Esophagus muscularis mucosa (tissue), 4 donors: ENCODE results near the gene MCF2L2. TPM values are rescaled to one million over a fixed set of nuclear protein-coding genes. Genes with fewer than 3 reads are reported as not detected.

Source experiments
- DNase-seq: peaks from one replicate; pipeline ENCODE4 v3.0.0-alpha.2; 2017; ENCODE audit errors: extremely low spot score
- H3K27ac ChIP-seq, 4 donors: fragments of 200-600 bp; sonication (generic); replicated peaks in 1 of 4; 1 replicate in 3 of 4; 2 replicates in 1 of 4; pipeline ENCODE4 v1.5.1; 2016 to 2019; ENCODE audit warnings: mild to moderate bottlenecking in 1 of 4
- H3K27me3 ChIP-seq, 4 donors: fragments of 200-600 bp; sonication (generic); one replicate each; pipeline versions ENCODE4 v1.5.1 to v1.6.0; 2016 to 2019
- H3K36me3 ChIP-seq, 4 donors: fragments of 200-600 bp; sonication (generic); one replicate each; pipeline ENCODE4 v1.5.1; 2016 to 2019
- H3K4me1 ChIP-seq, 4 donors: fragments of 200-600 bp; sonication (generic); one replicate each; pipeline ENCODE4 v1.5.1; 2016 to 2019
- H3K4me3 ChIP-seq, 4 donors: fragments of 200-600 bp; sonication (generic); 1 replicate in 2 of 4; 2 replicates in 2 of 4; pipeline ENCODE4 v1.5.1; 2016 to 2019; ENCODE audit warnings: mild to moderate bottlenecking in 4 of 4, moderate library complexity in 1 of 4
- H3K9me3 ChIP-seq, 4 donors: fragments of 200-600 bp; sonication (generic); 1 replicate in 3 of 4; 2 replicates in 1 of 4; pipeline ENCODE4 v1.5.1; 2016 to 2019
- EP300 ChIP-seq: sonication (generic); formaldehyde crosslinking; IDR thresholded peaks from one replicate; pipeline ENCODE4 v1.6.1; 2017; ENCODE audit warnings: antibody characterized with exemption
- POLR2A ChIP-seq: fragments of 450-650 bp; IDR thresholded peaks from one replicate; pipeline ENCODE4 v1.6.1; 2017; ENCODE audit warnings: antibody characterized with exemption, moderate library complexity, mild to moderate bottlenecking, low read depth
- POLR2AphosphoS5 ChIP-seq, 2 donors: sonication (generic); formaldehyde crosslinking; IDR thresholded peaks; one replicate each; pipeline ENCODE4 v1.6.1; 2017; ENCODE audit warnings: antibody characterized with exemption in 2 of 2
- WGBS: methylation state at CpG from one replicate; pipeline ENCODE4 v1.1.5; 2018; 5-methylcytosine and 5-hydroxymethylcytosine counted together
- intact Hi-C: fragments of 100-400 bp; cut with DNase I; formaldehyde crosslinking; loops from one replicate; pipeline ENCODE4 v1.15.1; 2023
- total RNA-seq, 4 donors: library from RNA; depleted of rRNA; stranded (reverse); fragments of >200 nt; gene quantifications; one replicate each; pipeline versions ENCODE4 v1.1.0 to v1.2.1, GENCODE V29; 2016
- TF ChIP-seq, protein P1 (sequence below), 3 experiments: fragments of 200-600 bp in 2 of 3; fragments of 450-650 bp in 1 of 3; sonication (generic) in 2 of 3; IDR thresholded peaks; one replicate each; pipeline ENCODE4 v1.5.1; 2017 to 2019; ENCODE audit warnings: antibody characterized with exemption in 3 of 3, mild to moderate bottlenecking in 2 of 3, moderate library complexity in 1 of 3

The MCF2L2 gene
- total RNA-seq, 4 donors from 2014 or later = 0.99 to 3.3 (median 1.3) TPM

DNA sequence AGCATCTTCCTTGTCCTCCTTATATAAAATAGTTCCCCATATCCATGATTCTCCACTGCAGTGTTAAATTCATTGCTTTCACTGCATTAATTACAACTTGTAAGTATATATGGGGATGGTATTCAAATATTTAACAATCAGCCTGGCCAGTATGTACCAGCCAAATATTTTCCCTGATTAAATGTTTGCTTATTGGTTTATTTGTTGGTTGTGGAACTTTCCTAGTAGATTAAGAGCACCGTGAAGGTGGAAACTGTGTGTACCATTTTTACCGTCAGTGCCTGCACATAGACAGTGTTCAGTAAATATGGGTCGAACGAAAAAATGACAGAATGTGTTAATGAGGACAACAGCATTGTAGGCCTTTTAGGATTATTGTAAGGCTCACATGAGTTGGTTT, 272.9 kb downstream of the MCF2L2 start:
- H3K27me3 ChIP-seq = peaks cover 0 to 3% (median 0%) of the 10 kb centered on the region in 4 donors
- 96% methylated on average over 4 of the region's 4 CpGs for WGBS
- H3K36me3 ChIP-seq = no peaks in the 10 kb centered on the region
- intact Hi-C loops = no loop called here
- H3K27ac ChIP-seq = no peak overlapping the region
- no peak for DNase-seq
- H3K9me3 ChIP-seq = no peaks in the 10 kb centered on the region
- no peak overlapping the region for H3K4me3 ChIP-seq
- TF ChIP-seq, protein P1, sequence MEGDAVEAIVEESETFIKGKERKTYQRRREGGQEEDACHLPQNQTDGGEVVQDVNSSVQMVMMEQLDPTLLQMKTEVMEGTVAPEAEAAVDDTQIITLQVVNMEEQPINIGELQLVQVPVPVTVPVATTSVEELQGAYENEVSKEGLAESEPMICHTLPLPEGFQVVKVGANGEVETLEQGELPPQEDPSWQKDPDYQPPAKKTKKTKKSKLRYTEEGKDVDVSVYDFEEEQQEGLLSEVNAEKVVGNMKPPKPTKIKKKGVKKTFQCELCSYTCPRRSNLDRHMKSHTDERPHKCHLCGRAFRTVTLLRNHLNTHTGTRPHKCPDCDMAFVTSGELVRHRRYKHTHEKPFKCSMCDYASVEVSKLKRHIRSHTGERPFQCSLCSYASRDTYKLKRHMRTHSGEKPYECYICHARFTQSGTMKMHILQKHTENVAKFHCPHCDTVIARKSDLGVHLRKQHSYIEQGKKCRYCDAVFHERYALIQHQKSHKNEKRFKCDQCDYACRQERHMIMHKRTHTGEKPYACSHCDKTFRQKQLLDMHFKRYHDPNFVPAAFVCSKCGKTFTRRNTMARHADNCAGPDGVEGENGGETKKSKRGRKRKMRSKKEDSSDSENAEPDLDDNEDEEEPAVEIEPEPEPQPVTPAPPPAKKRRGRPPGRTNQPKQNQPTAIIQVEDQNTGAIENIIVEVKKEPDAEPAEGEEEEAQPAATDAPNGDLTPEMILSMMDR (IDR thresholded peaks at IDR 0.05) = no peak
- TF ChIP-seq POLR2AphosphoS5 (IDR thresholded peaks at IDR 0.05) (no peak), POLR2A (no peak)
- H3K4me1 ChIP-seq = no peaks in the 10 kb centered on the region

DNA sequence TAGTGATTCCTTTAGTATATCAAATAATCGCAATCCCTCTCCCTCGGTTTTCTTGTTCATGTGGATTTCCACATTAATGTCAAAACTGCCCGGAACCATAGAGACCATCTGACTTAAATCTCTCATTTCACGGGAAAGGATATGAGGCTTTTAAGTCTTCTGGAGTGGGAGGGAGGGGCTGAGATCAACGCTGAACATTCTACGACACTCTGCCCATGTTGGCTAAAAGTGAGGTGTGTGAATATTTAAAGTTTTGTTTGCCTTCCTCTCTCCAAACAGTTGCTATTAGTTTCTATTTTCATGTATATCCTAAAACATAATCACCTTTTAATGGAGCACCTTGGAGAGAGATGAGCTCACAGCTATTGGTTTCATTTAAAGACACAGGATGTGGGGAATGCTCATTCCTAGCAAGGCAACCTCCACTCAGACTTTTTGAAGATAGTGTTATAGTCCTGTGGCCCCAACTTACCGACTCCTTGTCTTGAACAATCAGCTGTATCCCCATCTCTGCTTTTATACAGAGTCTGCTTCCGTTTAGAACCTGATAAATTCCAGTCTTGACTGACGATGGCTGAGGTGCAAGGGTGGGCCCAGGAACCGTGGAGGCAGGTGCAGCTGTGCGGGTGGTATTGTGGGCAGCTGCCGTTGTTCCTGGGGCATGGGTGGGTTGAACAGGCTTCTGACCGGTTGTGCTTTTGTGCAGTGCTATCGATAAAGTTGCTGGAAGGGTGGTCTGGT, 275.0 kb downstream of the MCF2L2 start:
- WGBS = 92% methylated on average over 14 of the region's 14 CpGs
- no peak for DNase-seq
- Histone ChIP-seq H3K9me3 (no peaks in the 10 kb centered on the region), H3K27me3 (peaks cover 0 to 3% (median 0%) of the 10 kb centered on the region in 4 donors), H3K4me3 (no peak overlapping the region), H3K4me1 (no peaks in the 10 kb centered on the region), H3K27ac (no peak overlapping the region), H3K36me3 (no peaks in the 10 kb centered on the region)
- intact Hi-C loops = no loop called here
- TF ChIP-seq, protein P1 (IDR thresholded peaks at IDR 0.05) = no peak
- TF ChIP-seq POLR2AphosphoS5 (IDR thresholded peaks at IDR 0.05) (no peak), EP300 (no peak), POLR2A (no peak)

DNA sequence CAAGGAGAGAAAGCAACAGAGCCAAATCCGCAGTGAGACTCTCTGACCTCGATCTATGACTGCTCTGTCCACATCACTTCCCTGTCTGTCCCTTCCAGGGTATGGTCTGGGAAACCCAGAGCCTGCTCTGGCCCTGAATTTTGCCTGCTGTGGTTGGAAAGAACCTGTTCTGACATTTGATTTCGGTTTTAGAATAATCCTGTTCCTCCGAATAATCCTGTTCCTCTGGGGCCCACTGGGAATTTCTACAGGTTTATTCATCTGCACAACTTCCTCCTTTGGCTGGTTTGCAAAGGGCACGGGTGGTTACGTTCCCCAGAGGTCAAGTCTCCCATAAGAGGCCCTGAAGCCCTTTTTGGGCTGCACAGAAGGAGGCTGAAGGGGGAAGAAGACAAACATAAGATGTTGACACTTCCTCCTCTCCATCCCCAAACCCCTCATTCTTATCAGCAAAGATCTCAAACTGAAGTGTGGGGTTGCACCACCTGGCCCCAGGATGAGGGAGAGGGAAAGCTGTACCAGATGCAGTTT, 276.5 kb downstream of the MCF2L2 start:
- TF ChIP-seq, protein P1 (IDR thresholded peaks at IDR 0.05) = no peak
- TF ChIP-seq EP300 = no peak
- no peak for TF ChIP-seq POLR2A
- TF ChIP-seq POLR2AphosphoS5 (IDR thresholded peaks at IDR 0.05) = no peak
- 64% methylated on average over 6 of the region's 6 CpGs for WGBS
- Histone ChIP-seq H3K4me3 (no peak overlapping the region), H3K36me3 (no peaks in the 10 kb centered on the region), H3K4me1 (no peaks in the 10 kb centered on the region), H3K27me3 (peaks cover 0 to 11% (median 0%) of the 10 kb centered on the region in 4 donors), H3K27ac (no peak overlapping the region), H3K9me3 (no peaks in the 10 kb centered on the region)
- no peak for DNase-seq
- intact Hi-C loops = no loop called here

DNA sequence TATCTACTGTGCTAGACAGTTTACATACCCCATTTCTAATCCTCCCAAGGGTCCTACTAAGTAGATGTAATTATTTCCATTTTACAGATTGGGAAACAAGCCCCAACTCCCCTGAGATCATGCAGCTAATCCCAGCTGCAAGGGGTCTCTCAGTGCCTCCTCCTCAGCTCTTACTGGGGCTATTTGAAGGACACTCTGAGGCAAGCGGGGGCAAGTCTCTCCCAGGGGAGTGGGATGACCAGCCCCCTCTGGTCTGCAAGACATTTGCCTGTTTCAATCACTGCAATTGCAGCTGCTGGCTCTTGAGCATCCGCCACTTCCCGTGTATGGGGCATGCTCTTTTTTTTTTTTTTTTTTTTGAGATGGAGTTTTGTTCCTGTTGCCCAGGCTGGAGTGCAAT, 277.3 kb downstream of the MCF2L2 start:
- Histone ChIP-seq H3K27ac (no peak overlapping the region), H3K4me1 (no peaks in the 10 kb centered on the region), H3K36me3 (no peaks in the 10 kb centered on the region), H3K4me3 (no peak overlapping the region), H3K9me3 (no peaks in the 10 kb centered on the region), H3K27me3 (peaks cover 0 to 11% (median 0%) of the 10 kb centered on the region in 4 donors)
- TF ChIP-seq EP300 = no peak
- TF ChIP-seq POLR2AphosphoS5 (IDR thresholded peaks at IDR 0.05) = no peak
- no peak for TF ChIP-seq POLR2A
- TF ChIP-seq, protein P1 (IDR thresholded peaks at IDR 0.05) = no peak
- no peak for DNase-seq
- intact Hi-C loops = no loop called here
- 88% methylated on average over 3 of the region's 3 CpGs for WGBS
